ENCODE data around the gene CDH8. TPM values are rescaled to one million over a fixed set of nuclear protein-coding genes. Genes with fewer than 3 reads are reported as not detected.

The CDH8 gene
- total RNA-seq, 1 experiment from 2014 or later, result not detected

- H3K9me3 Mint-ChIP-seq (ENCODE audit: low read depth, unreplicated experiment), result peaks cover 5% of the 10 kb centered on the region
- BruUV-seq (replicated peaks), result no TSS peak
- DNase-seq, result no peak
- CTCF ChIA-PET, result no interaction called here
- no peaks in the 10 kb centered on the region for H3K4me1 Mint-ChIP-seq (ENCODE audit: low read depth, unreplicated experiment)
- intact Hi-C loops (cut with micrococcal nuclease; ENCODE audit: unreplicated experiment), result no loop called here
- no peak overlapping the region for H3K4me3 Mint-ChIP-seq (ENCODE audit: low read depth, unreplicated experiment)
- no peaks in the 10 kb centered on the region for H3K27me3 Mint-ChIP-seq (ENCODE audit: unreplicated experiment)
- no peak overlapping the region for H3K27ac Mint-ChIP-seq (ENCODE audit: unreplicated experiment)
- H3K36me3 Mint-ChIP-seq (ENCODE audit: insufficient read depth, unreplicated experiment), result no peaks in the 10 kb centered on the region
- TF ChIP-seq CTCF (IDR thresholded peaks at IDR 0.05; ENCODE audit: unreplicated experiment), result no peak
These were observed 218.5 kb downstream of the CDH8 start for GRCh38 chr16:61817583-61818278.

- Mint-ChIP-seq H3K36me3 (ENCODE audit: insufficient read depth, unreplicated experiment) (no peaks in the 10 kb centered on the region), H3K27ac (ENCODE audit: unreplicated experiment) (no peak overlapping the region), H3K9me3 (ENCODE audit: low read depth, unreplicated experiment) (peaks cover 3% of the 10 kb centered on the region), H3K27me3 (ENCODE audit: unreplicated experiment) (no peaks in the 10 kb centered on the region), H3K4me3 (ENCODE audit: low read depth, unreplicated experiment) (no peak overlapping the region), H3K4me1 (ENCODE audit: low read depth, unreplicated experiment) (no peaks in the 10 kb centered on the region)
- intact Hi-C loops (cut with micrococcal nuclease; ENCODE audit: unreplicated experiment), result no loop called here
- TF ChIP-seq CTCF (IDR thresholded peaks at IDR 0.05; ENCODE audit: unreplicated experiment), result no peak
- no TSS peak for BruUV-seq (replicated peaks)
- CTCF ChIA-PET, result no interaction called here
- no peak for DNase-seq
These were observed 221.4 kb downstream of the CDH8 start for GRCh38 chr16:61814726-61815347.

- no peak for DNase-seq
- CTCF ChIA-PET, result no interaction called here
- no peak for TF ChIP-seq CTCF (IDR thresholded peaks at IDR 0.05; ENCODE audit: unreplicated experiment)
- Mint-ChIP-seq H3K9me3 (ENCODE audit: low read depth, unreplicated experiment) (peaks cover 3% of the 10 kb centered on the region), H3K4me3 (ENCODE audit: low read depth, unreplicated experiment) (no peak overlapping the region), H3K27ac (ENCODE audit: unreplicated experiment) (no peak overlapping the region), H3K36me3 (ENCODE audit: insufficient read depth, unreplicated experiment) (no peaks in the 10 kb centered on the region), H3K27me3 (ENCODE audit: unreplicated experiment) (no peaks in the 10 kb centered on the region), H3K4me1 (ENCODE audit: low read depth, unreplicated experiment) (no peaks in the 10 kb centered on the region)
- no TSS peak for BruUV-seq (replicated peaks)
- intact Hi-C loops (cut with micrococcal nuclease; ENCODE audit: unreplicated experiment), result no loop called here
These were observed 222.9 kb downstream of the CDH8 start for GRCh38 chr16:61813339-61813738.

GRCh38 chr16:61812251-61812650, 224.0 kb downstream of the CDH8 start:
- no peak for TF ChIP-seq CTCF (IDR thresholded peaks at IDR 0.05; ENCODE audit: unreplicated experiment)
- intact Hi-C loops (cut with micrococcal nuclease; ENCODE audit: unreplicated experiment), result no loop called here
- Mint-ChIP-seq H3K27ac (ENCODE audit: unreplicated experiment) (no peak overlapping the region), H3K4me1 (ENCODE audit: low read depth, unreplicated experiment) (no peaks in the 10 kb centered on the region), H3K4me3 (ENCODE audit: low read depth, unreplicated experiment) (no peak overlapping the region), H3K9me3 (ENCODE audit: low read depth, unreplicated experiment) (no peaks in the 10 kb centered on the region), H3K36me3 (ENCODE audit: insufficient read depth, unreplicated experiment) (no peaks in the 10 kb centered on the region), H3K27me3 (ENCODE audit: unreplicated experiment) (no peaks in the 10 kb centered on the region)
- CTCF ChIA-PET, result no interaction called here
- BruUV-seq (replicated peaks), result no TSS peak
- no peak for DNase-seq

Measured in Calu3 (cell line).